PC-9 (cell line): ENCODE data around the gene NELL1. TPM values are rescaled to one million over a fixed set of nuclear protein-coding genes. Genes with fewer than 3 reads are reported as not detected.

Experiments used
- BruUV-seq: library from RNA; stranded (reverse); fragments of 400-500 nt; replicated peaks from 2 replicates; lab custom pipeline; 2021; lab: Mats Ljungman, UMichigan
- CTCF ChIA-PET: fragments of 300-600 bp; sonication (Branson Sonifier 250); formaldehyde crosslinking; loops from one replicate; lab custom pipeline; 2022; ENCODE audit warnings: antibody characterized with exemption; lab: Charles Lee
- POLR2A ChIA-PET: fragments of 300-600 bp; sonication (Branson Sonifier 250); formaldehyde crosslinking; loops from one replicate; lab custom pipeline; 2022; ENCODE audit warnings: antibody characterized with exemption; ENCODE audit not compliant: unreplicated experiment; lab: Charles Lee
- DNase-seq, 2 experiments: peaks; one replicate each; pipeline versions ENCODE4 v3.0.0 to v3.0.0-alpha.2; 2015 to 2022; ENCODE audit warnings: mixed read lengths in 1 of 2
- H2AFZ ChIP-seq: fragments of 200-600 bp; sonication (generic); 2 replicates; pipeline ENCODE4 v1.8.1; 2017; ENCODE audit warnings: antibody characterized with exemption
- H3F3A ChIP-seq: fragments of 200-600 bp; sonication (generic); 2 replicates; pipeline ENCODE4 v1.8.1; 2017; ENCODE audit warnings: antibody characterized with exemption, mild to moderate bottlenecking, low read depth; ENCODE audit not compliant: insufficient read depth
- H3K27ac ChIP-seq: fragments of 200-600 bp; sonication (generic); 2 replicates; pipeline ENCODE4 v1.6.1; 2016; ENCODE audit warnings: mixed run types
- H3K27me3 ChIP-seq: fragments of 200-600 bp; sonication (generic); 2 replicates; pipeline ENCODE4 v1.6.1; 2016; ENCODE audit warnings: low read depth, mixed run types; ENCODE audit not compliant: insufficient read depth
- H3K36me3 ChIP-seq: fragments of 200-600 bp; sonication (generic); 2 replicates; pipeline ENCODE4 v1.6.1; 2016; ENCODE audit warnings: low read depth, mixed run types
- H3K4me1 ChIP-seq: fragments of 200-600 bp; sonication (generic); replicated peaks from 2 replicates; pipeline ENCODE4 v1.6.1; 2016; ENCODE audit warnings: mixed run types; ENCODE audit not compliant: insufficient read depth
- H3K4me2 ChIP-seq: fragments of 200-600 bp; sonication (generic); 2 replicates; pipeline ENCODE4 v1.6.1; 2017; ENCODE audit warnings: mixed run types
- H3K4me3 ChIP-seq: fragments of 200-600 bp; sonication (generic); 2 replicates; pipeline ENCODE4 v1.6.1; 2016; ENCODE audit warnings: mixed run types
- H3K79me2 ChIP-seq: fragments of 200-600 bp; sonication (generic); 2 replicates; pipeline ENCODE4 v1.6.1; 2017; ENCODE audit warnings: low read depth, mixed run types
- H3K9me2 ChIP-seq: fragments of 200-600 bp; sonication (generic); 2 replicates; pipeline ENCODE4 v1.8.1; 2017; ENCODE audit warnings: mild to moderate bottlenecking; ENCODE audit not compliant: insufficient read depth
- H3K9me3 ChIP-seq: fragments of 200-600 bp; sonication (generic); 2 replicates; pipeline ENCODE4 v1.8.1; 2016; ENCODE audit warnings: low read depth; ENCODE audit not compliant: insufficient read depth
- H4K20me1 ChIP-seq: fragments of 200-600 bp; sonication (generic); 2 replicates; pipeline ENCODE4 v1.8.1; 2017; ENCODE audit not compliant: insufficient read depth
- CTCF ChIP-seq: fragments of 200-600 bp; sonication (generic); conservative IDR thresholded peaks from 2 replicates; pipeline ENCODE4 v1.6.1; 2017; ENCODE audit warnings: mixed run types, antibody characterized with exemption, mild to moderate bottlenecking, moderate library complexity
- EZH2 ChIP-seq: fragments of 200-600 bp; sonication (generic); IDR thresholded peaks from 2 replicates; pipeline ENCODE4 v1.8.0; 2017; ENCODE audit warnings: antibody characterized with exemption, low read depth
- intact Hi-C: fragments of 100-400 bp; cut with micrococcal nuclease; formaldehyde crosslinking; loops from one replicate; pipeline ENCODE4 v1.10.0; 2022; ENCODE audit not compliant: unreplicated experiment
- total RNA-seq: library from RNA; stranded (reverse); gene quantifications from 2 replicates; pipeline ENCODE4 v1.2.3, GENCODE V29; 2021

The NELL1 gene
- total RNA-seq, 1 experiment from 2014 or later: not detected

GRCh38 chr11:21481255-21481654, 811.9 kb downstream of the NELL1 start:
- POLR2A ChIA-PET: no interaction called here

GRCh38 chr11:21484039-21484438, 814.7 kb downstream of the NELL1 start:
- no peaks in the 10 kb centered on the region for H3K27me3 ChIP-seq
- intact Hi-C loops: no loop called here
- H3K9me3 ChIP-seq: no peaks in the 10 kb centered on the region
- H2AFZ ChIP-seq: no peak overlapping the region
- no peak overlapping the region for H3K27ac ChIP-seq
- H3K4me2 ChIP-seq: no peak overlapping the region
- no peak overlapping the region for H3K4me3 ChIP-seq
- H3K4me1 ChIP-seq: no peaks in the 10 kb centered on the region
- H3F3A ChIP-seq: no peaks in the 10 kb centered on the region
- no peaks in the 10 kb centered on the region for H3K36me3 ChIP-seq
- ChIA-PET POLR2A (no interaction called here), CTCF (no interaction called here)
- H3K79me2 ChIP-seq: no peaks in the 10 kb centered on the region
- BruUV-seq: no TSS peak
- H4K20me1 ChIP-seq: no peaks in the 10 kb centered on the region
- no peaks in the 10 kb centered on the region for H3K9me2 ChIP-seq
- TF ChIP-seq EZH2 (no peak), CTCF (no peak)
- DNase-seq: no peak

More at GRCh38 chr11:21481255-21481654, 811.9 kb downstream of the NELL1 start:
- intact Hi-C loops: no loop called here
- TF ChIP-seq CTCF (no peak), EZH2 (no peak)
- no peak for DNase-seq
- H3K4me3 ChIP-seq: no peak overlapping the region
- BruUV-seq: no TSS peak
- no peak overlapping the region for H2AFZ ChIP-seq
- CTCF ChIA-PET: no interaction called here
- H3K4me1 ChIP-seq: no peaks in the 10 kb centered on the region
- H3K4me2 ChIP-seq: no peak overlapping the region
- H3K27ac ChIP-seq: no peak overlapping the region
- H4K20me1 ChIP-seq: no peaks in the 10 kb centered on the region
- H3F3A ChIP-seq: no peaks in the 10 kb centered on the region
- no peaks in the 10 kb centered on the region; the same call in 1 of the 2 replicates for H3K9me2 ChIP-seq
- no peaks in the 10 kb centered on the region for H3K27me3 ChIP-seq
- H3K36me3 ChIP-seq: no peaks in the 10 kb centered on the region
- H3K9me3 ChIP-seq: no peaks in the 10 kb centered on the region
- no peaks in the 10 kb centered on the region for H3K79me2 ChIP-seq

- intact Hi-C loops: no loop called here
- POLR2A ChIA-PET: no interaction called here
- H2AFZ ChIP-seq: no peak overlapping the region
- H3K79me2 ChIP-seq: no peaks in the 10 kb centered on the region
- TF ChIP-seq EZH2: no peak
- no peak for TF ChIP-seq CTCF
- DNase-seq: no peak
- CTCF ChIA-PET: no interaction called here
- H3K4me1 ChIP-seq: no peaks in the 10 kb centered on the region
- no peak overlapping the region for H3K4me2 ChIP-seq
- no peak overlapping the region for H3K4me3 ChIP-seq
- no peaks in the 10 kb centered on the region for H3K9me3 ChIP-seq
- no peaks in the 10 kb centered on the region for H3K9me2 ChIP-seq
- H3K27me3 ChIP-seq: no peaks in the 10 kb centered on the region
- H4K20me1 ChIP-seq: no peaks in the 10 kb centered on the region
- no peaks in the 10 kb centered on the region for H3F3A ChIP-seq
- no peaks in the 10 kb centered on the region for H3K36me3 ChIP-seq
- H3K27ac ChIP-seq: no peak overlapping the region
- no TSS peak for BruUV-seq
Observed at GRCh38 chr11:21485006-21485405, 815.6 kb downstream of the NELL1 start.
